CD4-positive, CD25-positive, alpha-beta regulatory T cell (primary cell): Measurements from ENCODE around the gene SOX10. TPM values are rescaled to one million over a fixed set of nuclear protein-coding genes. Genes with fewer than 3 reads are reported as not detected.

Experiments
- ATAC-seq, 2 donors: fragments of 150-1000 bp; cut with Tn5 transposase; one replicate each; pipeline ENCODE4 v1.10.0; 2021; ENCODE audit warnings: low read depth in 2 of 2, moderate number of reproducible peaks in 2 of 2, moderate library complexity in 1 of 2
- DNase-seq, 3 donors: peaks; one replicate each; pipeline versions ENCODE4 v3.0.0 to v3.0.0-alpha.2; 2012 to 2022; ENCODE audit warnings: mixed read lengths in 1 of 3
- H3K27ac ChIP-seq: one replicate; pipeline ENCODE4 v1.7.0; 2013; ENCODE audit warnings: mild to moderate bottlenecking, low read length; ENCODE audit not compliant: insufficient read depth, poor library complexity, severe bottlenecking
- H3K27me3 ChIP-seq: one replicate; pipeline ENCODE4 v1.7.0; 2013; ENCODE audit warnings: low read length; ENCODE audit not compliant: control insufficient read depth, insufficient read depth
- H3K36me3 ChIP-seq: one replicate; pipeline ENCODE4 v1.7.0; 2013; ENCODE audit warnings: mild to moderate bottlenecking, low read length, moderate library complexity; ENCODE audit not compliant: control insufficient read depth, insufficient read depth
- H3K4me1 ChIP-seq: 2 replicates; pipeline ENCODE4 v1.7.0; 2013; ENCODE audit warnings: mild to moderate bottlenecking, low read length; ENCODE audit not compliant: insufficient read depth, control insufficient read depth, poor library complexity, severe bottlenecking
- H3K4me3 ChIP-seq: one replicate; pipeline ENCODE4 v1.7.0; 2013; ENCODE audit warnings: low read depth, mild to moderate bottlenecking, low read length, moderate library complexity
- H3K9me3 ChIP-seq, 2 experiments: 1 replicate in 1 of 2; 2 replicates in 1 of 2; pipeline ENCODE4 v1.7.0; 2013; ENCODE audit warnings: low read length in 2 of 2, mild to moderate bottlenecking in 1 of 2, moderate library complexity in 1 of 2; ENCODE audit not compliant: control insufficient read depth in 2 of 2
- H3K27ac Mint-ChIP-seq, 3 donors: one replicate each; pipeline ENCODE4 v1.8.0; 2020 to 2022; ENCODE audit warnings: mild to moderate bottlenecking in 3 of 3, mixed read lengths in 3 of 3, moderate library complexity in 2 of 3
- H3K27me3 Mint-ChIP-seq: one replicate; pipeline ENCODE4 v1.8.0; 2022; ENCODE audit warnings: mild to moderate bottlenecking, mixed read lengths
- H3K36me3 Mint-ChIP-seq: one replicate; pipeline ENCODE4 v1.8.0; 2020; ENCODE audit warnings: mixed read lengths
- H3K4me1 Mint-ChIP-seq, 4 donors: one replicate each; pipeline ENCODE4 v1.8.0; 2020 to 2022; ENCODE audit warnings: mixed read lengths in 4 of 4, mild to moderate bottlenecking in 1 of 4
- H3K4me3 Mint-ChIP-seq, 4 donors: one replicate each; pipeline ENCODE4 v1.8.0; 2020 to 2022; ENCODE audit warnings: mild to moderate bottlenecking in 4 of 4, mixed read lengths in 4 of 4, moderate library complexity in 3 of 4
- H3K9me3 Mint-ChIP-seq, 7 donors: one replicate each; pipeline ENCODE4 v1.8.0; 2020 to 2022; ENCODE audit warnings: mixed read lengths in 7 of 7, mild to moderate bottlenecking in 3 of 7, moderate library complexity in 2 of 7
- polyA plus RNA-seq, 4 donors: library from polyadenylated mRNA; unstranded; fragments of 300-500 nt; fragmentation: Illumina TruSeq; gene quantifications; one replicate each; pipeline ENCODE4 v1.2.3, GENCODE V29; 2021
- total RNA-seq: library from RNA; stranded (reverse); gene quantifications from one replicate; pipeline ENCODE4 v1.2.3, GENCODE V29; 2022

The SOX10 gene
- total and polyA plus RNA-seq, 5 donors from 2014 or later: not detected

- no peaks in the 10 kb centered on the region for H3K27me3 ChIP-seq
- Mint-ChIP-seq H3K27me3 (no peaks in the 10 kb centered on the region), H3K4me3 (no peak overlapping the region), H3K27ac (no peak overlapping the region), H3K4me1 (peaks cover 0 to 3% (median 0%) of the 10 kb centered on the region in 4 donors), H3K9me3 (peaks cover 0 to 2% (median 0%) of the 10 kb centered on the region in 7 donors), H3K36me3 (no peaks in the 10 kb centered on the region)
- H3K4me1 ChIP-seq: no peaks in the 10 kb centered on the region
- no peak overlapping the region for H3K4me3 ChIP-seq
- H3K27ac ChIP-seq: no peak overlapping the region
- no peaks in the 10 kb centered on the region for H3K9me3 ChIP-seq
- DNase-seq (no peak), ATAC-seq (no peak)
- H3K36me3 ChIP-seq: no peaks in the 10 kb centered on the region
Observed at GRCh38 chr22:37990301-37990700, 5.9 kb upstream of the SOX10 start.

GRCh38 chr22:37989146-37990045 is 5.0 kb upstream of the SOX10 start:
- no peak overlapping the region for H3K27ac ChIP-seq
- peaks cover 0 to 3% (median 0%) of the 10 kb centered on the region in 4 donors for H3K4me1 Mint-ChIP-seq

GRCh38 chr22:37986371-37986770 is 2.0 kb upstream of the SOX10 start:
- Histone ChIP-seq H3K27ac (no peak overlapping the region), H3K4me3 (no peak overlapping the region), H3K27me3 (no peaks in the 10 kb centered on the region), H3K4me1 (no peaks in the 10 kb centered on the region), H3K9me3 (no peaks in the 10 kb centered on the region), H3K36me3 (no peaks in the 10 kb centered on the region)
- DNase-seq (no peak), ATAC-seq (no peak)
- Mint-ChIP-seq H3K36me3 (peaks cover 3% of the 10 kb centered on the region), H3K27me3 (no peaks in the 10 kb centered on the region), H3K9me3 (peaks cover 0 to 2% (median 0%) of the 10 kb centered on the region in 7 donors), H3K4me1 (no peaks in the 10 kb centered on the region), H3K4me3 (no peak overlapping the region), H3K27ac (no peak overlapping the region)

More at GRCh38 chr22:37989146-37990045, 5.0 kb upstream of the SOX10 start:
- H3K4me3 ChIP-seq: no peak overlapping the region
- H3K4me1 ChIP-seq: no peaks in the 10 kb centered on the region
- no peaks in the 10 kb centered on the region for H3K9me3 ChIP-seq
- H3K4me3 Mint-ChIP-seq: no peak overlapping the region
- peaks cover 0 to 2% (median 0%) of the 10 kb centered on the region in 7 donors for H3K9me3 Mint-ChIP-seq
- no peaks in the 10 kb centered on the region for H3K36me3 Mint-ChIP-seq
- peak overlapping the region in 1 of 3 donors; percentile 52 for H3K27ac Mint-ChIP-seq
- DNase-seq (no peak), ATAC-seq (no peak)
- H3K36me3 ChIP-seq: no peaks in the 10 kb centered on the region
- H3K27me3 ChIP-seq: no peaks in the 10 kb centered on the region
- H3K27me3 Mint-ChIP-seq: no peaks in the 10 kb centered on the region

GRCh38 chr22:37985751-37986281 is 1.5 kb upstream of the SOX10 start:
- no peak overlapping the region for H3K27ac Mint-ChIP-seq
- ATAC-seq: no peak
- no peak overlapping the region for H3K4me3 Mint-ChIP-seq
- Histone ChIP-seq H3K36me3 (no peaks in the 10 kb centered on the region), H3K27me3 (no peaks in the 10 kb centered on the region), H3K4me1 (no peaks in the 10 kb centered on the region), H3K9me3 (no peaks in the 10 kb centered on the region), H3K4me3 (no peak overlapping the region), H3K27ac (no peak overlapping the region)
- no peak for DNase-seq
- H3K9me3 Mint-ChIP-seq: peaks cover 0 to 2% (median 0%) of the 10 kb centered on the region in 7 donors
- no peaks in the 10 kb centered on the region for H3K27me3 Mint-ChIP-seq
- peaks cover 3% of the 10 kb centered on the region for H3K36me3 Mint-ChIP-seq
- no peaks in the 10 kb centered on the region for H3K4me1 Mint-ChIP-seq

GRCh38 chr22:37985050-37985585 is 763 bp upstream of the SOX10 start:
- Mint-ChIP-seq H3K27me3 (no peaks in the 10 kb centered on the region), H3K27ac (no peak overlapping the region), H3K36me3 (peaks cover 3% of the 10 kb centered on the region), H3K9me3 (peaks cover 0 to 2% (median 0%) of the 10 kb centered on the region in 7 donors), H3K4me3 (no peak overlapping the region), H3K4me1 (peaks cover 0 to 2% (median 0%) of the 10 kb centered on the region in 4 donors)
- H3K4me1 ChIP-seq: no peaks in the 10 kb centered on the region
- H3K9me3 ChIP-seq: no peaks in the 10 kb centered on the region
- H3K36me3 ChIP-seq: no peaks in the 10 kb centered on the region
- DNase-seq: no peak
- no peak overlapping the region for H3K27ac ChIP-seq
- H3K4me3 ChIP-seq: no peak overlapping the region
- no peak for ATAC-seq
- no peaks in the 10 kb centered on the region for H3K27me3 ChIP-seq

- DNase-seq (no peak), ATAC-seq (no peak)
- Mint-ChIP-seq H3K27ac (peak overlapping the region in 1 of 3 donors; percentile 80), H3K4me3 (no peak overlapping the region), H3K36me3 (peaks cover 3% of the 10 kb centered on the region), H3K9me3 (peaks cover 0 to 2% (median 0%) of the 10 kb centered on the region in 7 donors), H3K4me1 (peaks cover 0 to 2% (median 0%) of the 10 kb centered on the region in 4 donors), H3K27me3 (no peaks in the 10 kb centered on the region)
- H3K4me3 ChIP-seq: no peak overlapping the region
- no peak overlapping the region for H3K27ac ChIP-seq
- no peaks in the 10 kb centered on the region for H3K36me3 ChIP-seq
- no peaks in the 10 kb centered on the region for H3K4me1 ChIP-seq
- H3K9me3 ChIP-seq: no peaks in the 10 kb centered on the region
- H3K27me3 ChIP-seq: no peaks in the 10 kb centered on the region
Observed at GRCh38 chr22:37982938-37983859, 1.2 kb downstream of the SOX10 start.

GRCh38 chr22:37982151-37982785 is 2.1 kb downstream of the SOX10 start:
- Histone ChIP-seq H3K9me3 (no peaks in the 10 kb centered on the region), H3K4me1 (no peaks in the 10 kb centered on the region), H3K27me3 (no peaks in the 10 kb centered on the region), H3K4me3 (no peak overlapping the region), H3K36me3 (no peaks in the 10 kb centered on the region), H3K27ac (no peak overlapping the region)
- no peak overlapping the region for H3K4me3 Mint-ChIP-seq
- DNase-seq (no peak), ATAC-seq (no peak)
- no peaks in the 10 kb centered on the region for H3K9me3 Mint-ChIP-seq
- peaks cover 3% of the 10 kb centered on the region for H3K36me3 Mint-ChIP-seq
- H3K27ac Mint-ChIP-seq: no peak overlapping the region
- peaks cover 0 to 2% (median 0%) of the 10 kb centered on the region in 4 donors for H3K4me1 Mint-ChIP-seq
- no peaks in the 10 kb centered on the region for H3K27me3 Mint-ChIP-seq
